22Rv1 (cell line): Measurements from ENCODE around the gene MAP7.

Source experiments
- H3K27ac ChIP-seq: fragments of 450-650 bp; 2 replicates; pipeline ENCODE4 v1.5.1; 2017
- ZFX ChIP-seq: fragments of 450-650 bp; IDR thresholded peaks from 2 replicates; pipeline ENCODE4 v1.6.1; 2017; ENCODE audit warnings: antibody characterized with exemption, borderline replicate concordance
- TF ChIP-seq, protein P1 (sequence below): fragments of 450-650 bp; IDR thresholded peaks from 2 replicates; pipeline ENCODE4 v1.5.1; 2017; ENCODE audit warnings: mild to moderate bottlenecking

MAP7 gene

DNA sequence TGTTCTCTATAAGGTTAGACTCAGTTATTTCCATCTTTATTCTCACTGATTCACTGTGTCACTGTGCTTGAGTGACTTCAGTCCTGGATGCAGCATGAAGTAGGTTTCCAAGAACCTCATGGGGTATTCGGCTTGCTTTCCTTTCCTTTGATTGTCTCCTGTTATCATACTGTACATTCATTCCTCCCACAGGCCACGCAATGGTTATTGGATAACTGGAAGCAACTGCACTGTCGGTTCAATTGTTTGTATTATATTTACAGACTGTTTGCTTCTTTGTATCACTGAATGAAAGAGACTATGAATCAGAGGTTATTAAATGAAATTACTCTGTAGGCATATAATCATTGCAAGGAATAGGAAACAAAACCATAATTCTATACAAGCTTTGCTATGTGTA is 129.4 kb downstream of the MAP7 start:
- no peak overlapping the region for H3K27ac ChIP-seq

DNA sequence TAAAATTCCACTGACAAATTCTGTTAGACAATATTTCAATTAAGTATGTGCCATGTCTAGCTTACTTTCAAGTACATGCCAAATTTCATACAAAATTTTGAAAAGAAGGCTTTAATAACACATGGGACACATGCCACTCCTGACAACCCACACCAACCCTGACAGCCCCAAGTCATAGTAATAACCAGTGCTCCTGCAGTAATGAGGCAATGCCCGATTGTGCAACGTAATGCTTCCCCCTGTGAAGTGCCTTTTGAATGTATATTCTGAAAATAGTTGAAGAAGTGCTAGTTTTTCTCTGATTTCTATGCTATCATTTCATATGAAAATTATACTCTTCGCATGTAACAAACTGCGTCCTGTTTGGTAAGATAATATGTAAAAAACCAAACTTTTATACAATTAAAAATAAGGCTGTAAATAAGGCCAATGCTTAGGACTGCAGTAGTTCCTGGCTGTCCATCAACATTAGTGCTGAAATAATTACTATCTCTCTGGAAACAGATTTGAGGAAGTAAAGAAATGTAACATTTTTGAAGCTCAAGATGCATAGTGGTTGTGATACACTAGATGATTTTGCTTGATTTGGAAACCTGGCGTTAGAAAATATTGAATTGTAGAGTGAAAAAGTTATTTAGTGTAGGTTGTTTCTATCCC is 134.7 kb downstream of the MAP7 start:
- H3K27ac ChIP-seq = no peak overlapping the region
- TF ChIP-seq, protein P1, sequence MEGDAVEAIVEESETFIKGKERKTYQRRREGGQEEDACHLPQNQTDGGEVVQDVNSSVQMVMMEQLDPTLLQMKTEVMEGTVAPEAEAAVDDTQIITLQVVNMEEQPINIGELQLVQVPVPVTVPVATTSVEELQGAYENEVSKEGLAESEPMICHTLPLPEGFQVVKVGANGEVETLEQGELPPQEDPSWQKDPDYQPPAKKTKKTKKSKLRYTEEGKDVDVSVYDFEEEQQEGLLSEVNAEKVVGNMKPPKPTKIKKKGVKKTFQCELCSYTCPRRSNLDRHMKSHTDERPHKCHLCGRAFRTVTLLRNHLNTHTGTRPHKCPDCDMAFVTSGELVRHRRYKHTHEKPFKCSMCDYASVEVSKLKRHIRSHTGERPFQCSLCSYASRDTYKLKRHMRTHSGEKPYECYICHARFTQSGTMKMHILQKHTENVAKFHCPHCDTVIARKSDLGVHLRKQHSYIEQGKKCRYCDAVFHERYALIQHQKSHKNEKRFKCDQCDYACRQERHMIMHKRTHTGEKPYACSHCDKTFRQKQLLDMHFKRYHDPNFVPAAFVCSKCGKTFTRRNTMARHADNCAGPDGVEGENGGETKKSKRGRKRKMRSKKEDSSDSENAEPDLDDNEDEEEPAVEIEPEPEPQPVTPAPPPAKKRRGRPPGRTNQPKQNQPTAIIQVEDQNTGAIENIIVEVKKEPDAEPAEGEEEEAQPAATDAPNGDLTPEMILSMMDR = no peak
- TF ChIP-seq ZFX = no peak

More for the DNA sequence above, 129.4 kb downstream of the MAP7 start:
- TF ChIP-seq ZFX = no peak
- TF ChIP-seq, protein P1 = no peak

DNA sequence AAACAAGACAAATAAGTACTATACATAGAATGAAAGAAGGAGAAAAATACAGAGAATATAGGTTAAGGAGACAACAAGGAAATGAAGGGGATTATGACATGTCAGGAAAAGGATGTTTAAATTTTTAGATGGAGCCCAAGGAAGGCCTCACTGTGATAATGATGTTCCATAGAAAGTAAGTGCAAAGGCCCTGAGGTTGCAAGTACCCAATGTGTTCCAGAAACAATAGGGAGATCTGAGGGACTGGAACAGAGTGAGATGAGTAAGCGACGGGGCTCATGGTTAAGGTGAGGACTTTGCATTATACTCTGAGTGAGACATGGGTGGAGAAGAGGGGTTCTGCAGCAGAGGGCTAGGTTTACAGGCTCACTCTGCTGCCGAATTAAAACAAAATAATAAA is 137.8 kb downstream of the MAP7 start:
- no peak overlapping the region for H3K27ac ChIP-seq
- TF ChIP-seq, protein P1 = no peak
- no peak for TF ChIP-seq ZFX

DNA sequence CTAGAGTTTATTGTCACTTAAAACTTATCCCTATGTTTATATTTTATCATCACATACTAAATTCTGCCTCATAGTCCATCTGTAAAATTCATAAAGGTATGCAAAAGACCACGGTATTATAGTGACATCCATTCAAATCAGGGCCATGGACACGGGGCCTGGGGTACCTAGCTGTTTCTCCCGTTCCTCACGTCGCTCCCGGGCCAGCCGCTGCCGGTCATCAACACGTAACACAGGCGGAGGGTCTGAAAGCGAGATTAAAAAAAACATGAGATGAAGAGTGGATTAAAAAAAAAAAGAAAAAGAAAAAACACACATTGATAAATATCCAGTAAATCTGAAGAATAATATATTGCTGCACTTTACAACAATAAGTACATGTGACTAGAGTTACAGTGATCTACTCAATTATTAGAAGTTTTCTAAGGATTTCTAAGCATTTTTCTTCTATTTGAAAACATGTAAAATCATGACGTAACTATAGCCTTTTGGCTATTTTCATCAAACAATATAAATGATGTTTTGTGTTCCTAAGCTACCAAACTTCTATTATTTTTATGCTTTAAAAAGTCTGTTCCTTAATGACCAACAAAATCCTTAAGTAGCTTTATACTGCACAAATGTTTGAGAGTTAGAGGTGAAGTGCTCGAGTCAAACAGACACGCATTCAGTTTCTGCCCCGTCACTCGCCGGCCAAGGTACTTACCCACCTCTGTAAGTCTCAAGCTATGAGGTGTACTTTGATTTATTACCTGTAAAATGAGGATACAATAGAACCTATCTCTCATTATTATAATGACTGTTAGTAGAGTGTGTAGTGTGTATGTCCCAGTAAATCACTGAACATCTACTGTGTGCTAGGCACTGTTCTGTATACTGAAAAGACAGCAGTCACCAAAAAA is 138.5 kb downstream of the MAP7 start:
- TF ChIP-seq, protein P1 = no peak
- TF ChIP-seq ZFX = no peak
- H3K27ac ChIP-seq = no peak overlapping the region

DNA sequence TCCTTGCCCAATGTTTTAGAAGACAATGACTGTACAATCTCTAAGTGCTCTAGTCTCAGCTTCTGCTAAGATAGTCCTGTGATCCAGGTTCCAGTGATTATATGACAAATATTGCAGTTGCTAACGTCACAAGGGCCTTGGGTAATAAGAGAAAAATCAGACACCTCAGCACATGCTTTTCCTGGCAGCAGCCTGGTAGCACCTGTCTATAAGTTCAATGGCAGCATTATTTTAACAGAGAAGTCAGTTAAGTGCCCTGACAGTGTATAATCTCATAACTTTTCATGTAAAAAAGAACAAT is 139.2 kb downstream of the MAP7 start:
- no peak overlapping the region for H3K27ac ChIP-seq
- TF ChIP-seq, protein P1 = no peak
- TF ChIP-seq ZFX = no peak

DNA sequence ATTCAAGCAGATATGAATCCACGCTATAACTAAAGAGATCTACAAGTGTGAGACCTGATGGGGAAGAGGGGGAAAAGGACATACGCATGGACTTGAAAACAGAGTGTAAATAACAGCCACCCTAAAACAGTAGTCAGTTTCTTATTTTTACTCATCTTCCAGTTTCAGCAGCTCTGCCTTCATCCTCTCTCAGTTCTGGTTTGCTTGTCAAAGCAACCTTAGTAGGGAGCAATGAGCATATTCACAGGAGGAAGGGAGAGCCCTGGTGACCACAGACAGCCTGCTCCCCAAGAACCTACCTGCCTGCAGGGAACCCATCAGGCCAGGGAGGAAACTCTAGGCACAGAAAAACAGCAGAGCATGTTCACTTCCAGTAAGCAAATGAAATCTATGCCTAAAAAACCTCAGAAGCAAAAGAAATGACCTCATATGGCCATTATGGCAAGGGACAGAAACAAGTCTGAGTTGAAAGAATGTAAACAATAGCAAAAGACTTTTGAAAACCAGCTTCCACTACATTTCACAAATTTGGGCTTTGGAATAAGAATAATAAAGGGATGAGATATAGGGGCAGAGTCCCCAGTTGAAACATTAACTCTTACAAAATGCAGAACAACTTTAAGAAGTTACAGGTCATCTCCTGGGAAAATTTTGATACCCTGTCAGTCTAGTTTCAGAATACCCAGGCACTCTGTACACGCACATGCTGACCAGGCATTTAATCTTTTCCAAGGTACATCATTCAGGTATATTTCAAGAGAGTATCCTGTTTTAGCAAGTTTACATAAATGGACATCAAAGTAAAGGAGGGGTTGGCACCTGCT is 139.8 kb downstream of the MAP7 start:
- no peak for TF ChIP-seq ZFX
- TF ChIP-seq, protein P1 = no peak
- H3K27ac ChIP-seq = no peak overlapping the region
